Endometrium (tissue), 2 donors: ENCODE measurements around the gene GRIA4.
"Not testable (repeated sequence)": the region's sequence is repeated elsewhere in the genome, so short reads cannot be mapped to it uniquely, and the experiment has no call there.

Source experiments
- FAIRE-seq: peaks from 2 replicates; lab custom pipeline; 2012; peaks lifted over from hg19 to GRCh38; lab: Jason Lieb, UNC
- donor health status: control.
- donor health status: control.

Gene GRIA4

DNA sequence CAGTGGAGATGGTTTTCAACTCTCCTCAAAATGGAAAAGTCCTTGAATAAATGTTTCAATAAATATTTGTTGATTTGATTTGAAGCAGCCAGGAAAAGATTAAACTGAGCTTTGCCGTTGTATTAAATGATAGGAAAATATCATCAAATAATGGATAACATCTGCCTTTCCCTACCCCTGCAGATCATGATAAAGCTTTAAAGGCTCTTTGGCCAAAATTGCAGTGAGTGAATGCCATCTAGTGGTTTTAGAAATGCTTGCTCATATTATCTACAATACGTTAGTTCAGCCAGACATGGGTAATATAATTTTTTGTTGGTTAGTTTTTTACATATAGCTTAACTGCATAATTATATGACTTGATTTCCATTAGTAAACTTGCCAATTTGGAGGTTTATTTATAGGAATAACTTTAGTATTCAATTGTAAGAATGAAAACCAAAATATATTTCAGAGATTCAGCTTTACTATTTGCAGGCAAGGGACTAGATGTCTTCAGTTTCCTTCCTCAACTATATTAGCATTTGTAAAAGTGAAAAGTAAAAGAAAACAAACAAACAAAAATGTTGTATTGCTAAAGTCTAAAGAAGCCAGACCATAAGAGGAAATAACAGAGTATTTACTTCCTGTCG, 253.0 kb downstream of the GRIA4 start:
- peak; percentile 89 for FAIRE-seq

DNA sequence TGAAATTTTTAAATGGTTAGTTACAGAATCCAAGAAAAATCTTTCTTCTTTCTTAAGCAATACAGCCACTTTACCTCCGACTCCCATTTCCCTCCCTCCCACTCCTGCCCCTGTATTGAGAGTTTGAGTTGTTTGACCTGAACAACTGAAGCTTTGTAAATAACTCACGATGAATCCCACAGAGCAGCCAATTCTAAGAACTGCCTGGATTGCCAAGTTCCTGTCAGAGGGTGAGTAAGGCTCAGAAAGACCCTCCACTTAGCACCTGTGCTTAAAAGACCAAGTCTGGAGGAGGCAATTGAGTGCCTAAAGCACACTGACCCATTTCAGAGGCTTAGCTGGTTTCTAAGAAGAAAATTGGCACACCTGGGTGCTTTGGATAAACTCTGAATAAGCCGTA, 253.7 kb downstream of the GRIA4 start:
- FAIRE-seq: no peak

DNA sequence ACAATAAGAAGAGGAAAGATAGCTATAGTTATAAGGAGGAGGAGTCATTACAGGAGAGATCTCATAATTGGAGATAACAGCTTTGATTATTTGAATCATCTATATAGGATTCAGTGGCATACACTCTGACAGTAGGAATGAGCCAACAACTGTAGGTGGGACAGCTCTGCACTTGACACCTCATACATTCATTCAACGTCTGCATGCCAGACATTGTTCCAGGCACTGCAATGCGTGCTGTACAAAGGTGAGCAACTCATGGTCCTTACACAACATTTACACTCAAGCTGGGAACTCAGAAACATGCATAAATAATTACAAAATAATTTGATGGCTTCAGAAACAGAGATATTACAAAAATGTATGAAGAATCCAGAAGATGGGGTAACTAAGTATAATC, 257.9 kb downstream of the GRIA4 start:
- no peak for FAIRE-seq

DNA sequence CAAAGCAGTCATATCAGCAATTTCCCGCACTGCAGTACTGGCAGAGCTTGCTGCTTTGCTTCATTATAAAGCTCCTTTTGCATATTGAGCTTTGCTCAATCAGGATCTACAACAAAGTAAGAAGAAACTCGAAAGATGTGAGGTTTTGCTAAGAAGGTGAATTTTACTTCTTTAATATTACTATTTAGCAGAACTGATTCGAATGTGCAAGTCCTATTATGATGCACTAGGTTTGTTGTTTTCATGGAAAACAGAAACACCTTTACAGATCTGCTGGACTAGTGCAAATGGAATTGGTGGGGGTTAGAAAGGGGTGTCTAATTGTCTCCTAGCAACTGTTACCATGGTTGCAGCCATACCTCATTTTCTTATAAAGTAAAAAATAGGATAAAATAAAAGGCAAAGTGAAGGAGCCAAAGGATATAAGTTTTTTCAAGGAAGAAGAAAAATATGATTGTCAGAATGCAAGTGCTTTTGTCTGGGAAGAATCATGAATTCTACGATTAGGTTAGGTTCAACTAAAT, 259.0 kb downstream of the GRIA4 start:
- no peak for FAIRE-seq

DNA sequence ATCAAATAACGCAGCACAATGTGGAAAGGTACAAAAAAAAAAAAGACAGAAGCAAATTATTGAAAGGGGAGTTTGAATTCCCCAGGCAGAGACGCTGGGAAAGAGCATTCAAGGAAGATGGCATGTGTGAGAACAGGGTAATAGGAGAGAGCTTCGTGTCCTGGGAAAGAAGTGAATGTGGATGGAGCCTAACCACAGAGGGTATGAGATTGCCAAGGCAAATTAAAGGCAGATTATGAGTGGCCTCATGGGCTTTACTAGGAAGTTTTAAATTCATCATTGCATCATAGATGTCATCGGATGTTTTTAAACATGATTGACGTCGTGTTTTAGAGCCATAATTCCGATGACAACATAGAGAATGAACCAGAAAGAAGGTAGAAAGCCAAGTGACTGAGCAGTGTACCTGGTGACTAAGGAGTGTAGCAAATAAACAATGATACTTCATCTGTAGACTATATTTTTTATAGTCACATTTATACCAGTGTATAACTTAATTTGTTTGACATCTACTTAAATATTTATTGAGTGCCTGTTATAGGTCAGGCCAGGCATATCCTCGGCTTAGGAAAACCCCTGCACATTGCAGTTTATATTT, 260.7 kb downstream of the GRIA4 start:
- no peak for FAIRE-seq

DNA sequence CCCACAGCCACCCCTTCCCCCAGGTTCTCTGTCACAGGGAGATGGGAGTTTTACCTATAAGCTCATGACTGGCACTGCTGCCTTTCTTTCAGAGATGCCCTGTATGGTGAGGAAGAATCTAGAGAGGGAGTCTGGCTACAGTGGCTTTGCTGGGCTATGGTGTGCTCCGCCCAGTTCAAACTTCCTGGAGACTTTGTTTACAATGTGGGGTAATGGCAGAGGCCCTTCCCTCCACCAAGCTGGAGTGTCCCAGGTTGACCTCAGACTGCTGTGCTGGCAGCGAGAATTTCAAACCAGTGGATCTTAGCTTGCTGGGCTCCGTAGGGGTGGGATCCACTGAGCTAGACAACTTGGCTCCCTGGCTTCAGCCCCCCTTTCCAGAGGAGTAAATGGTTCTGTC, 268.6 kb downstream of the GRIA4 start:
- no peak for FAIRE-seq

DNA sequence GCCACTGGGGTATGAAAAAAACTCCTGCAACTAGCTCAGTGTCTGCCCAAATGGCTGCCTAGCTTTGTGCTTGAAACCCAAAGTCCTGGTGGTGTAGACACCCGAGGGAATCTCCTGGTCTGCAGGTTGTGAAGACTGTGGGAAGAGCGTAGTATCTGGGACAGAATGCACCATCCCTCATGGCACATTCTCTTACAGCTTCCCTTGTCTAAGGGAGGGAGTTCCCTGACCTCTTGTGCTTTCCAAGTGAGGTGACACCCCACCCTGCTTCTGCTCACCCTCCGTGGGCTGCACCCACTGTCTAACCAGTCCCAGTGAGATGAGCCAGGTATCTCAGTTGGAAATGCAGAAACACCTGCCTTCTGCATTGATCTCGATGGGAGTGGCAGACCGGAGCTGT, 269.1 kb downstream of the GRIA4 start:
- FAIRE-seq: not testable (repeated sequence)

DNA sequence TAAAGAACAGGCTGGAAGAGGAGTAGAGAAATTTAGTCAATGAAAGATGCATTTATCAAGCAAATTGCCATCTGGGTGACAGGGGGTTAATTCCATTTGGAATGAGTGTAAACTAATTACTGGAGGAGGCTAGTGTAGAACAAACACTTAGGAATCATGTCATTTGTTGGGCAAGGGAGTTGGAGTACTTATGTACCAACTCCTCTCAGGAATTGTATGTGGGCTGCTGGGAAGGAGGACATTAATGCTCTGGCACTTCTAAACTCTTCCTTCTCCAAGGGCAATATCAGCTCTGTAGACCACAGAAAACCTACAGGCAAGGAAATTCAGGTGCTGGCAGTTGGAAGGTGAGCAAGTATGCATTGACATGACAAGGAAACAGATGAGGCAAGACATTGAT, 271.2 kb downstream of the GRIA4 start:
- no peak for FAIRE-seq

DNA sequence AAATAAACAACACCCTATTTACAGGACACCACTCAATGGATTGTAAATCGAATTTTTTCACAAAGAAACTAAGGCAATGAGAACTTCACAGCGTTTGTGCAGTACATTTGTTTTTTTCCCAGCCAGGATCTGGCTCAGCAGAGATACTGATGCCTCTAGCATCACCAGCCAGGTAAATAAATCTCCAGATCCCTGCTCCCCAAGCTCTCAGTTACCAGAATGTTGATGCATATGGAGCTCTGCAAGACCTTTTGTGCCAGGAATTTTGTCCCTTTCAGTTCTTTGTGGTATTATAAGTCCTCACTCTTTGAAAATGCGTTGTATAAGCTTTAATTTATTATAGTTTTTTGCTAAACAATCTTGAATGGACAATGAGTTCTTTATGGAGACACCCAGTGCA, 274.6 kb downstream of the GRIA4 start:
- FAIRE-seq: no peak

DNA sequence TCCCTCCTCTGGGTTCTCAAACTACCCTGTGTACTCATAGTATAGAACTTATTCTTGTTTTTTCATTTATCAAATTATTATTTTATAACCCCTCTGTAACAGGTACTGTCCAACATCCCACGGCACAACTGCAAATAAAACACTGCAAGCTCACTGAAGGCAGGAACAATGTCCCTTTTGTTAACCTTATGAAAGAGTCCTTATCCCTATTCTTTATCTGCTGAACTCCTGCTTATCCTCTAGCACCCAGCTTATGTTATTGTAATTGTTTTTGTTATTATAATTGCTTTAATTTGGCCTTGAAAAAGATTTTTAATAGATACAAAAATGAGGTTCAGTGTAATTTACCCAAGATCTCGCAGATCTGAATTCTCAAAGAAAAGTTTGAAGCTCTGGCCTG, 281.8 kb downstream of the GRIA4 start:
- FAIRE-seq: no peak

DNA sequence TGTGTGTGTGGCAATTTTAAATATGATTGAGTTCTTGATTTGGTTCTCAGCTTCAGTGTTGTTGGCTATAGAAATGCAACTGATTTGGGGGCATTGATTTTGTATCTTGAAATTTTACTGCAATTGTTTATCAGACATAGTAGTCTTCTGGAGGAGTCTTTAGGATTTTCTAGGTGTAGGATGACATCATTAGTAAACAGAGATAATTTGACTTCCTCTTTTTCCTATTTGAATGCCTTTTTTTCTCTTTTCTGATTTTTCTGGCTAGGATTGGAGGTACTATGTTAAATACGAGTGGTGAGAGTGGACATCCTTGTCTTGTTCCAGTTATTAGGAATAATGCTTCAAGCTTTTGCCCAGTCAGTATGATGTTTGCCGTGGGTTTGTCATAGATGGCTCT, 287.3 kb downstream of the GRIA4 start:
- FAIRE-seq: no peak

DNA sequence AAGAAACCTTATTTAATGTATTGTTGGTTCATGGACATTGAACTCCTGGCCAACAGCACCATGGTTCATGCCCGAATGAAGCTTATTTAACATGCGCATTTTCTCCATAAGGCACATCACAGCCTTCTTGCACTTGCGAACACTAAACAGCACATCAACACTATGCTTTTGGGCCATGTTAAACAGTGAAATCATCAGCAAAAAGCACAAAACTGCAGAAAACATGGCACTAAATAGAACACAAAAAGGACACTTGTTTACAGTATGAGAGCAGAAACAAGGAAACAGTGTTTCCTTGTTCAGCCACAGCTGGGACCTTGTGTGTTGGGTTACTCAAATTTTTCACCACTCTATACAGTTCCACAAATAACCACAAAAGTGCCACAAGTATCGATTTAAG, 289.9 kb downstream of the GRIA4 start:
- FAIRE-seq: no peak

DNA sequence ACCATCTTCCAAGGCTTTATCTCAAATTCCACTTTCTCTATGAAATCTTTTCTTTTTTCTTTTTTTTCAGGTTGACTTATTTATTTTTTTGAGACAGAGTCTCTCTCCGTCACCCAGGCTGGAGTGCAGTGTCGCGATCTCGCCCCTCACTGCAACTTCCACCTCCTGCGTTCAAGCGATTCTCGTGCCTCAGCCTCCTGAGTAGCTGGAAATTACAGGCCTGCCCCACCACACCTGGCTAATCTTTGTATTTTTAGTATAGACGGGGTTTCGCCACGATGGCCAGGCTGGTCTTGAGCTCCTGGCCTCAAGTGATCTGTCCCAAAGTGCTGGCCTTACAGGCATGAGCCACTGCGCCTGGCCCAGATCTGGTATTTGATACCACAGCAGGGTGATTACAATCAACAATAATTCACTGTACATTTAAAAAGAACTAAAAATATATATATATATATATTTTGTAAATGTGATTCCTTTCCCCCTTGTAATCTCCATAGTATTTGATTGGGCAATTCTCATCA, 290.7 kb downstream of the GRIA4 start:
- no peak for FAIRE-seq

DNA sequence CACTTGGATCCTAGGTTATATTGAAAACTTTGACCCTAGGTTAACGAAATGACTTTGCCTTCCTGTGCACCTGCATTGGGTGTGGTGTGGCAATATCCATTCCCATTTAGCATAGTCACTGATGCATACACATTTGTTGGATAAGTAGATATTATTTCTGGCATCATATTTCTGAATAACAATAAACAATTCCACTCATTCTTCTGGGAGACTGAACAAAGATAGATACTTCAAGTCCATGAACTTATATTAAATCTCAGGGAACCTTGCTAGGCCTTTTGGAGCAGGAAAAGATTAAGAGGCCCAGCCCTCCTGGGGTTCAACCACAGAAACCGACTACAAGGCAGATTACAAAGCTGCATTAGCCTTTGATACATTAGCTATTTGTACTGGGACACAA, 293.2 kb downstream of the GRIA4 start:
- FAIRE-seq: no peak

DNA sequence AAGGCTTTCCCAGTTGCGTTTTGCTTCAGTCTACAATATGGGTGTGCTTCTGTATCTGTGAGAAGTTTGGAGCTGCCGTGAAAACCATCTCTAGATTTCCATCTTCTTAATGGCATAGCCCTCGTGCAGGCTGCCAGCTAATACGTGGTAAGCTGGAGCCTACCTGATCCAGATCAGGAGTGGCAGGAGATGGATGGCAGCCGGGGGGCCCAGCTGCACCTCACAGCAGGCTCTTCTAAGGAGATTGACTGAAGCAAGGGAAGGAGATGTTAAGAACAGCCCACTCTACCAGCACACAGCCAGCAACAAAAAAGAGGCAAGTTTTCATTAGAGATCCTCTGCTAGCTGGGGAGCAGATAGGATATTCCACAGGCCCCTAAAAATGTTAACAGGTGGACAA, 296.6 kb downstream of the GRIA4 start:
- FAIRE-seq: no peak

DNA sequence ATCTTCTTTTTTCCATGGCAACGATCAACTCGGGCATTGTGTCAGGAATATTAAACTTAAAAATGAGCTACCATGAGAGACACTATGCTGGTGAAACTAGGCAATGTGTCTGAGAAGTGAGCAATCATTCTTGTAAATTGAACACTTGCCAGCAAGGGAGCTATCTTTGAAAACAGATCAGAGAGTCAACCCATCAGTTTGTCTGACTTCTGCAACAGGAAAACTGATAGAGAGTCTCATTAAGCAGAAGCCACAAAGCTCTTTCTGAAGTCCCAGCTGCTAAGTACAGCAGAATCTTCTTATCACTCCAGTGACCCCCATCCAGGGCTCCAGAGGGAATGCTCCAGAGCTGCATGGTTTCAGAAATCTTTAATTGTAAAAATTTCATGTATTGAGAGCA, 297.4 kb downstream of the GRIA4 start:
- FAIRE-seq: no peak

DNA sequence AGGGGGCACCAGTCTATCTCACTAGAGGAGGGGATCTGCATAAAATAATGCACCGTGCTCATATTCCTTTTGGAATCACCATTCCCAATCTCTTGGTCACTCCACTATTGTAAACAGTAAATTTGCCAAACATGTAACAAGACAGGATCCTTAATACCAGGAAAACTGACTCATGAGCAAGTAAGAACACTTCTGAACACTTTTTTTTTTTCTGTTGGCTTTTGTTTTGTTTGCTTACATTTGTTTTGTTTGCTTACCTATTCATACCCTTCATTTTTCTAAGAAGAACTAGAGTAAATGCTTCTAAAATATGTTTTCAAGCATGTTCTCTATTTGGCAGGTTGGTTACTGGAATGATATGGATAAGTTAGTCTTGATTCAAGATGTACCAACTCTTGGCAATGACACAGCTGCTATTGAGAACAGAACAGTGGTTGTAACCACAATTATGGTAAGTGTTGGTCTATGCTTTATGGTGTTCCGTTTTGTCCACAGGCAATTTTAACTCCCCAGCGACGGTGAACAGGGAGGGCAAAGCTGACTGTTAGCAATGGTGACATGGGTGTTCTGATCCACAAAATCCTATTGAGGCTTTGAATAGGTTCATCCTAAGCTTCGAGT, 300.3 kb downstream of the GRIA4 start:
- FAIRE-seq: no peak

DNA sequence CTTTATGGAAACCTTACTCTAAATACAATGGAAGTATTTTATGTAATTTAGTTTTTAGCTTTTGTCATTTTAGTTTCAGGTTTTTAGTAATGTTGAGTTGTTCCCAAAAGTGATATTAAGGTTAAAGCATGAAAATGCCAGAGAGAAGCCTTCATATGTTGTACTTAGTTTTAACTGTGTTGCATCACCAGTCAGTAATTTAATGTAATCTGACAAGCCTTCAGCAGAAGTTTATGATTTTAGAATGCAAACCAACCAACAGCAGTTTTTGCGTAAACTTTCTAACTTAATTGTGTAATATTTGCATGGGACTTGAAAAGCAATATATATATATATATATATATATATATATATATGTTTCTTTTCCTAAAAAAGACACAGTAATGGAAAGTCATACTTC, 301.6 kb downstream of the GRIA4 start:
- FAIRE-seq: no peak

DNA sequence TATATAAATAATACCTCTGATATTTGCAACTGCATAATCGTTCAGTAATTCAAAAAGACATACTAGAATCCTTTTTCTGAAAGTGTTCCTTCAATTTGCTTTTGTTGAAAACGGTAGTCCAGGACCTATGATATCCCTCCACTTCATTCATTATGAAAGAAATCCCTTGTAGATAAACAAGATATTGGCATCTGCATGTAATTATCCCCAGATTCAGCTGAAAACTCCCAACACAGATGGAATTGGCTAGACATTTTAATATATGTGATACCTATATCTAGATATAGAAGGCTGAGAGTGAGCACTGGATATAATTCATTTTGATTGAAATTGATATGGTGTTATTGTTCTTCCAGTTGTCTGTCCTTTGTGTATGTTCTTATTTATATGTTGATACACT, 302.8 kb downstream of the GRIA4 start:
- no peak for FAIRE-seq

DNA sequence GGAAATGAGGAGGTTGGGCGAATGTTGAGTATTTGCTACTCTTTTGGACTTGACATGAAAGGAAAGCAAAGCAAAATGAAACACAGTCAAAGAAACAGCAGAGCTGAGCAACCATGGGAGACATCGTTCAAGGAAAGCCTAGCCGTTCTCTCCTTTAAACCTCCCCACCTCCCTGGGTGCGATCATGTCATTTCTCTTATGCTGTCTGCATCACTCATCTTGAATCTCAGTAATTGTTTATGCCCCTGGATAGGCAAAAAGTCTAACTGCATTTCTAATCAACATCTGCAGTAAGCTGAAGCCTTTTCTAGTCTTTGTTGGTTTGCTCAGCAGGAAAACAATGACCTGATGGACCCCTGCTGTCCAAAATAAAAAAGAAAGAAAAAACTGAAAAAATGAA, 305.1 kb downstream of the GRIA4 start:
- no peak for FAIRE-seq

DNA sequence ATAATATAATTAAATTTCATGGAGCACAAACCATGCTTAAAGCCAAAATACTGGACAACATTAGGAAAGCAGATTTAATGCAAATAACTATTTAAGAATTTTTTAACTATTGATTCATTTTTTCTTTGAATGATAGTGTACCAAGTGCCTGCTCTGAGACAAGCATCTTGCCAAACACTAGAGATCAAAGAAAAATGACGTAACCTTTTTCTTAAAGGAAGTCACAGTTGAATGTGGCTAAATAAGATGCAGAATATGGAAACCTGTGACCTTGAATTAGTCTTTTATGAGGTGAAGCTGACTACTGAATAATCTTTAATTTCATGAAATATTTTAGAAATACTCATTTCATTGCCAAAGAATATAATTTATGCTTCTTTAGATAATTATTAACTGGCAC, 308.2 kb downstream of the GRIA4 start:
- FAIRE-seq: no peak

DNA sequence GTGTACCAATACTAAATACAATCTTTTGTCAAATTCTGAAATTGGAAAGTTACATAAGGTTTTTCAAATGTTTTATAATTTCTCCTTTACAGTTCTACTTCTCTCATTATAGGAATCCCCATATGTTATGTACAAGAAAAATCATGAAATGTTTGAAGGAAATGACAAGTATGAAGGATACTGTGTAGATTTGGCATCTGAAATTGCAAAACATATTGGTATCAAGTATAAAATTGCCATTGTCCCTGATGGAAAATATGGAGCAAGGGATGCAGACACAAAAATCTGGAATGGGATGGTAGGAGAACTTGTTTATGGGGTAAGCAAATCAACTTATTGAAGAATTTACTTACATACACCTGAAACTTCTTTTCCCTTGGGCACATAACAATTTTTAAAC, 308.7 kb downstream of the GRIA4 start:
- FAIRE-seq: no peak

DNA sequence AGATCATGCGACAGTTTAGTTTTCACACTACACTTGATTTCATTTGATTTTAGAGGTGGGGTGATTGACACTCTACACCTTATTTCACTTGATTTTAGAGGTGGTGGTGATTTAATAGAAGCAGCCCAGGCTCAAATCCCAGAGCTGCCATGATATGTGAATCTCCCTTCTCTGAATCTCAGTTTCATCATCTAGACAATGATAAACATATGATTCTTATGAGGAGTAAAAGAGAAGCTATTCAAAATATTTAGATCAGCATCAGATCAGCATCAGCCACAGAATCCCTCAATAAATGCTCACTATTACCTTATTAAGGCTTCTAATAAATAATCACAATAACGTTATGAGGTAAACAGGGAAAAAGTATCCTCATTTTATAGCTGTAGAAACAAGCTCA, 313.4 kb downstream of the GRIA4 start:
- no peak for FAIRE-seq

DNA sequence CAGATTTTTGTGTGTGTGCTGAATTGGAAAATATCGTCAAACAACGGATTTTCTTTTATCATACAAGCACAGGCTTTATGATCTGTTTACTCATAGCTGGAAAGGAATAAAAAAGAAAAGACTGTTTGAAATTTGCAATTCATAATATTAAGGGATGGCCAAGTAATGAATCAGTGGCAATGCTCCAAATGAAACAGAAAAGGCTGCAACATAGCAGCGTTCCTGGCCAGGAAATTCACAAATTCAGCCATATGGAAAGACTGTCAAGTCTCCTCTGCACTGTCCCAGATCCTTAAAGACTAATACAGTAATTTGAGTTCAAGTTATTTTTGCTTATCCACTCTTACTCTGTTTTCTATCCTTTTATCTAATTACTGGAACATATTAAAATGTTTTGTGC, 313.9 kb downstream of the GRIA4 start:
- no peak for FAIRE-seq
